ENCODE measurements around the gene DOP1B.
A peak's percentile ranks its signal among the peaks of the same experiment; 100 is the strongest.
"Not testable (repeated sequence)": the region's sequence is repeated elsewhere in the genome, so short reads cannot be mapped to it uniquely, and the experiment has no call there.

DOP1B gene

GRCh38 chr21:36126208-36126565, 30.4 kb upstream of the DOP1B start:
- H3K9ac ChIP-seq (ENCODE audit: low read length in 2 of 2) = no peak overlapping the region
- H3K4me1 ChIP-seq (ENCODE audit: control insufficient read depth, insufficient read depth, low read length) = peaks cover 7% of the 10 kb centered on the region
- no peaks in the 10 kb centered on the region for H3K9me3 ChIP-seq (ENCODE audit: control insufficient read depth in 2 of 2, low read length in 2 of 2)
- H3K27me3 ChIP-seq (ENCODE audit: control insufficient read depth in 1 of 2, insufficient read depth in 2 of 2, low read length in 2 of 2) = no peaks in the 10 kb centered on the region
- no peak overlapping the region for H3K27ac ChIP-seq (ENCODE audit: low read length)
- H3K36me3 ChIP-seq (ENCODE audit: control insufficient read depth in 2 of 2, insufficient read depth in 2 of 2, low read length in 2 of 2) = no peaks in the 10 kb centered on the region
- no peak overlapping the region for H3K4me3 ChIP-seq (ENCODE audit: low read length in 2 of 2)

- Histone ChIP-seq H3K4me3 (ENCODE audit: low read length in 2 of 2) (no peak overlapping the region), H3K4me1 (ENCODE audit: control insufficient read depth, insufficient read depth, low read length) (peaks cover 7% of the 10 kb centered on the region), H3K9me3 (ENCODE audit: control insufficient read depth in 2 of 2, low read length in 2 of 2) (no peaks in the 10 kb centered on the region), H3K27ac (ENCODE audit: low read length) (no peak overlapping the region), H3K36me3 (ENCODE audit: control insufficient read depth in 2 of 2, insufficient read depth in 2 of 2, low read length in 2 of 2) (no peaks in the 10 kb centered on the region), H3K27me3 (ENCODE audit: control insufficient read depth in 1 of 2, insufficient read depth in 2 of 2, low read length in 2 of 2) (no peaks in the 10 kb centered on the region), H3K9ac (ENCODE audit: low read length in 2 of 2) (no peak overlapping the region)
Observed at GRCh38 chr21:36126621-36127110, 30.0 kb upstream of the DOP1B start.

GRCh38 chr21:36127250-36127904, 29.2 kb upstream of the DOP1B start:
- no peaks in the 10 kb centered on the region for H3K36me3 ChIP-seq (ENCODE audit: control insufficient read depth in 2 of 2, insufficient read depth in 2 of 2, low read length in 2 of 2)
- no peaks in the 10 kb centered on the region for H3K27me3 ChIP-seq (ENCODE audit: control insufficient read depth in 1 of 2, insufficient read depth in 2 of 2, low read length in 2 of 2)
- no peak overlapping the region for H3K4me3 ChIP-seq (ENCODE audit: low read length in 2 of 2)
- H3K4me1 ChIP-seq (ENCODE audit: control insufficient read depth, insufficient read depth, low read length) = peaks cover 7% of the 10 kb centered on the region
- no peaks in the 10 kb centered on the region for H3K9me3 ChIP-seq (ENCODE audit: control insufficient read depth in 2 of 2, low read length in 2 of 2)
- no peak overlapping the region for H3K27ac ChIP-seq (ENCODE audit: low read length)
- H3K9ac ChIP-seq (ENCODE audit: low read length in 2 of 2) = no peak overlapping the region

- Histone ChIP-seq H3K36me3 (ENCODE audit: control insufficient read depth in 2 of 2, insufficient read depth in 2 of 2, low read length in 2 of 2) (no peaks in the 10 kb centered on the region), H3K27ac (ENCODE audit: low read length) (no peak overlapping the region)
Observed at GRCh38 chr21:36127977-36128376, 28.6 kb upstream of the DOP1B start.

GRCh38 chr21:36129219-36129618, 27.4 kb upstream of the DOP1B start:
- no peaks in the 10 kb centered on the region for H3K9me3 ChIP-seq (ENCODE audit: control insufficient read depth in 2 of 2, low read length in 2 of 2)
- no peak overlapping the region for H3K27ac ChIP-seq (ENCODE audit: low read length)
- no peaks in the 10 kb centered on the region for H3K36me3 ChIP-seq (ENCODE audit: control insufficient read depth in 2 of 2, insufficient read depth in 2 of 2, low read length in 2 of 2)
- H3K9ac ChIP-seq (ENCODE audit: low read length in 2 of 2) = no peak overlapping the region
- H3K4me1 ChIP-seq (ENCODE audit: control insufficient read depth, insufficient read depth, low read length) = peaks cover 10% of the 10 kb centered on the region
- no peaks in the 10 kb centered on the region for H3K27me3 ChIP-seq (ENCODE audit: control insufficient read depth in 1 of 2, insufficient read depth in 2 of 2, low read length in 2 of 2)
- H3K4me3 ChIP-seq (ENCODE audit: low read length in 2 of 2) = no peak overlapping the region

More at GRCh38 chr21:36127977-36128376, 28.6 kb upstream of the DOP1B start:
- H3K4me3 ChIP-seq (ENCODE audit: low read length in 2 of 2) = no peak overlapping the region
- peaks cover 7% of the 10 kb centered on the region for H3K4me1 ChIP-seq (ENCODE audit: control insufficient read depth, insufficient read depth, low read length)
- H3K27me3 ChIP-seq (ENCODE audit: control insufficient read depth in 1 of 2, insufficient read depth in 2 of 2, low read length in 2 of 2) = no peaks in the 10 kb centered on the region
- no peaks in the 10 kb centered on the region for H3K9me3 ChIP-seq (ENCODE audit: control insufficient read depth in 2 of 2, low read length in 2 of 2)
- H3K9ac ChIP-seq (ENCODE audit: low read length in 2 of 2) = no peak overlapping the region

GRCh38 chr21:36130414-36130762, 26.2 kb upstream of the DOP1B start:
- peaks cover 20% of the 10 kb centered on the region for H3K4me1 ChIP-seq (ENCODE audit: control insufficient read depth, insufficient read depth, low read length)
- H3K9ac ChIP-seq (ENCODE audit: low read length in 2 of 2); H3K27ac ChIP-seq (ENCODE audit: low read length); H3K9me3 ChIP-seq (ENCODE audit: control insufficient read depth in 2 of 2, low read length in 2 of 2); H3K4me3 ChIP-seq (ENCODE audit: low read length in 2 of 2); H3K27me3 ChIP-seq (ENCODE audit: control insufficient read depth in 1 of 2, insufficient read depth in 2 of 2, low read length in 2 of 2); H3K36me3 ChIP-seq (ENCODE audit: control insufficient read depth in 2 of 2, insufficient read depth in 2 of 2, low read length in 2 of 2): not testable (repeated sequence)

GRCh38 chr21:36130839-36131238, 25.8 kb upstream of the DOP1B start:
- H3K27ac ChIP-seq (ENCODE audit: low read length); H3K36me3 ChIP-seq (ENCODE audit: control insufficient read depth in 2 of 2, insufficient read depth in 2 of 2, low read length in 2 of 2); H3K27me3 ChIP-seq (ENCODE audit: control insufficient read depth in 1 of 2, insufficient read depth in 2 of 2, low read length in 2 of 2); H3K4me3 ChIP-seq (ENCODE audit: low read length in 2 of 2); H3K9ac ChIP-seq (ENCODE audit: low read length in 2 of 2); H3K9me3 ChIP-seq (ENCODE audit: control insufficient read depth in 2 of 2, low read length in 2 of 2): not testable (repeated sequence)
- peaks cover 20% of the 10 kb centered on the region for H3K4me1 ChIP-seq (ENCODE audit: control insufficient read depth, insufficient read depth, low read length)

GRCh38 chr21:36132696-36133095, 23.9 kb upstream of the DOP1B start:
- H3K36me3 ChIP-seq (ENCODE audit: control insufficient read depth in 2 of 2, insufficient read depth in 2 of 2, low read length in 2 of 2) = no peaks in the 10 kb centered on the region
- H3K27me3 ChIP-seq (ENCODE audit: control insufficient read depth in 1 of 2, insufficient read depth in 2 of 2, low read length in 2 of 2) = no peaks in the 10 kb centered on the region
- H3K27ac ChIP-seq (ENCODE audit: low read length) = no peak overlapping the region
- no peak overlapping the region for H3K9ac ChIP-seq (ENCODE audit: low read length in 2 of 2)
- peaks cover 26% of the 10 kb centered on the region for H3K4me1 ChIP-seq (ENCODE audit: control insufficient read depth, insufficient read depth, low read length)
- H3K9me3 ChIP-seq (ENCODE audit: control insufficient read depth in 2 of 2, low read length in 2 of 2) = no peaks in the 10 kb centered on the region
- no peak overlapping the region for H3K4me3 ChIP-seq (ENCODE audit: low read length in 2 of 2)

- H3K4me1 ChIP-seq (ENCODE audit: control insufficient read depth, insufficient read depth, low read length) = peaks cover 23% of the 10 kb centered on the region
- H3K9ac ChIP-seq (ENCODE audit: low read length in 2 of 2) = peak within 1 kb of the TSS; percentile 74 to 82
- H3K4me3 ChIP-seq (ENCODE audit: low read length in 2 of 2) = peak within 1 kb of the TSS; percentile 69 to 87
- no peaks in the 10 kb centered on the region for H3K9me3 ChIP-seq (ENCODE audit: control insufficient read depth in 2 of 2, low read length in 2 of 2)
- H3K27ac ChIP-seq (ENCODE audit: low read length) = peak within 1 kb of the TSS; percentile 82
- no peaks in the 10 kb centered on the region for H3K36me3 ChIP-seq (ENCODE audit: control insufficient read depth in 2 of 2, insufficient read depth in 2 of 2, low read length in 2 of 2)
- H3K27me3 ChIP-seq (ENCODE audit: control insufficient read depth in 1 of 2, insufficient read depth in 2 of 2, low read length in 2 of 2) = no peaks in the 10 kb centered on the region
Observed at GRCh38 chr21:36134803-36135390, 21.7 kb upstream of the DOP1B start, which contains the start of gene CBR3. Gene CBR3 (plus strand): TSS chr21:36135079. CDS start chr21:36135193, 114 bp downstream.

GRCh38 chr21:36135391-36136102, 21.1 kb upstream of the DOP1B start:
- no peaks in the 10 kb centered on the region for H3K27me3 ChIP-seq (ENCODE audit: control insufficient read depth in 1 of 2, insufficient read depth in 2 of 2, low read length in 2 of 2)
- H3K27ac ChIP-seq (ENCODE audit: low read length) = peak overlapping the region; percentile 82
- peak overlapping the region; percentile 69 to 87 for H3K4me3 ChIP-seq (ENCODE audit: low read length in 2 of 2)
- no peaks in the 10 kb centered on the region for H3K36me3 ChIP-seq (ENCODE audit: control insufficient read depth in 2 of 2, insufficient read depth in 2 of 2, low read length in 2 of 2)
- H3K9ac ChIP-seq (ENCODE audit: low read length in 2 of 2) = peak overlapping the region; percentile 74 to 82
- no peaks in the 10 kb centered on the region for H3K9me3 ChIP-seq (ENCODE audit: control insufficient read depth in 2 of 2, low read length in 2 of 2)
- peaks cover 21% of the 10 kb centered on the region for H3K4me1 ChIP-seq (ENCODE audit: control insufficient read depth, insufficient read depth, low read length)

GRCh38 chr21:36139791-36140190, 16.8 kb upstream of the DOP1B start:
- not testable (repeated sequence) for H3K9ac ChIP-seq (ENCODE audit: low read length in 2 of 2); H3K27ac ChIP-seq (ENCODE audit: low read length); H3K36me3 ChIP-seq (ENCODE audit: control insufficient read depth in 2 of 2, insufficient read depth in 2 of 2, low read length in 2 of 2); H3K4me3 ChIP-seq (ENCODE audit: low read length in 2 of 2); H3K9me3 ChIP-seq (ENCODE audit: control insufficient read depth in 2 of 2, low read length in 2 of 2); H3K27me3 ChIP-seq (ENCODE audit: control insufficient read depth in 1 of 2, insufficient read depth in 2 of 2, low read length in 2 of 2)
- peaks cover 11% of the 10 kb centered on the region for H3K4me1 ChIP-seq (ENCODE audit: control insufficient read depth, insufficient read depth, low read length)

All from stomach smooth muscle (tissue), 2 donors.